ENCODE measurements around the gene ZNF319. TPM values are rescaled to one million over a fixed set of nuclear protein-coding genes. Genes with fewer than 3 reads are reported as not detected.

ZNF319 gene
- polyA plus RNA-seq, 1 donor from 2014 or later, result 7.0 TPM

DNA sequence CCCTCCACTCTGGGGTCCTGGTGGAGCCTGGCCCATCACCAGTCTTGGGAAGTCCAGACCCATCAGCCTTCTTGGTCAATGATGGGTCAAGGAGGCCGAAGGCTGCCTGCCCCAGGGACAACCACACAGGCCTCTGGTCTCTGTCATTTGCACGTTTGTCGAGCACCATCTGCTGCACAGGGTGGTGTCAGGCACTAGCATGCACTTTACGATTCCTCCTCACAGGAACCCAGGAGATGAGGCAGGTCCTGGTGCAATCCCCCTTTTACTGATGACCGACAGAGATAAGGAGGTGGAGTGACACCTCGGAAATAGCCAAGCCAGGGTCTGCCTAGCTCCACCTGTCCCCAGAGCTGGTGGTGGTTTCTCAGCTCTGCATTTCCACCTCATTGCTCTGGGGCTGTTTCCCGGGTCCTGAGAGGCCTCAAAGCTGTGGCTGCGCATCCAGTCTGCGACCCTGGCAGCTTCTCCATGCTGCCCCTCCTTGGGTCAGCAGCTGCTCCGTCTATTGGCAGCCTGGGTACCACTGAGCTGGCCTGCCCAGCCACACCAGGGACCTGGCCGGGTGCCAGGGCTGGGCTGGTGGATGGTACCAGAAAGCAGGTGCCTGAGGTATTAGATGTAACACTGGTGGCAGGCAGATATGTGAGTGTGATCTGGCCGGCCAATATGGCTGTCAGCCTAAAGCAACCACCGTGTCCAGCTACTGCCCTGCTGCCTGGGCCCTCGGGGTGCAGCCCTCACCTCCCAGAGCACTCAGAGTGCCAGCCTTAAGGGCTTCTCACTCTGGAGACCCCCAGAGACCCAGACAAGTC, 35.1 kb upstream of the ZNF319 start:
- no peaks in the 10 kb centered on the region for H3K79me2 ChIP-seq (replicated peaks; ENCODE audit: insufficient read depth, low read length)
- H3K9me2 ChIP-seq (ENCODE audit: insufficient read depth, low read length), result no peaks in the 10 kb centered on the region
- H3K4me3 ChIP-seq (ENCODE audit: low read length), result no peak overlapping the region
- H3F3A ChIP-seq (ENCODE audit: insufficient read depth, low read length, poor library complexity, severe bottlenecking), result no peaks in the 10 kb centered on the region
- H3K36me3 ChIP-seq (ENCODE audit: insufficient read depth, low read length), result no peaks in the 10 kb centered on the region
- H2AFZ ChIP-seq (ENCODE audit: low read depth, low read length), result no peak overlapping the region
- no peak overlapping the region for H3K4me2 ChIP-seq (ENCODE audit: low read length)
- no peak overlapping the region for H3K9ac ChIP-seq (ENCODE audit: low read length)
- H3K9me3 ChIP-seq (ENCODE audit: low read length), result no peaks in the 10 kb centered on the region
- no peaks in the 10 kb centered on the region for H3K27me3 ChIP-seq (ENCODE audit: insufficient read depth, low read depth, low read length)
- TF ChIP-seq MXI1 (conservative IDR thresholded peaks at IDR 0.05; ENCODE audit: poor library complexity, severe bottlenecking), result no peak
- TF ChIP-seq TAF1 (IDR thresholded peaks at IDR 0.05; ENCODE audit: low read depth), result no peak
- TF ChIP-seq SMC3 (conservative IDR thresholded peaks at IDR 0.05; ENCODE audit: poor library complexity), result no peak
- TF ChIP-seq POLR2AphosphoS5 (IDR thresholded peaks at IDR 0.05), result no peak
- no peak for TF ChIP-seq CTCF (IDR thresholded peaks at IDR 0.05; ENCODE audit: poor library complexity, severe bottlenecking)
- TF ChIP-seq EZH2 (IDR thresholded peaks at IDR 0.05; ENCODE audit: borderline replicate concordance, insufficient read depth, low read length, poor library complexity, severe bottlenecking), result no peak
- no peak for TF ChIP-seq EP300 (conservative IDR thresholded peaks at IDR 0.05; ENCODE audit: poor library complexity, severe bottlenecking)
- no peak for TF ChIP-seq RAD21 (conservative IDR thresholded peaks at IDR 0.05)
- TF ChIP-seq, protein P1, sequence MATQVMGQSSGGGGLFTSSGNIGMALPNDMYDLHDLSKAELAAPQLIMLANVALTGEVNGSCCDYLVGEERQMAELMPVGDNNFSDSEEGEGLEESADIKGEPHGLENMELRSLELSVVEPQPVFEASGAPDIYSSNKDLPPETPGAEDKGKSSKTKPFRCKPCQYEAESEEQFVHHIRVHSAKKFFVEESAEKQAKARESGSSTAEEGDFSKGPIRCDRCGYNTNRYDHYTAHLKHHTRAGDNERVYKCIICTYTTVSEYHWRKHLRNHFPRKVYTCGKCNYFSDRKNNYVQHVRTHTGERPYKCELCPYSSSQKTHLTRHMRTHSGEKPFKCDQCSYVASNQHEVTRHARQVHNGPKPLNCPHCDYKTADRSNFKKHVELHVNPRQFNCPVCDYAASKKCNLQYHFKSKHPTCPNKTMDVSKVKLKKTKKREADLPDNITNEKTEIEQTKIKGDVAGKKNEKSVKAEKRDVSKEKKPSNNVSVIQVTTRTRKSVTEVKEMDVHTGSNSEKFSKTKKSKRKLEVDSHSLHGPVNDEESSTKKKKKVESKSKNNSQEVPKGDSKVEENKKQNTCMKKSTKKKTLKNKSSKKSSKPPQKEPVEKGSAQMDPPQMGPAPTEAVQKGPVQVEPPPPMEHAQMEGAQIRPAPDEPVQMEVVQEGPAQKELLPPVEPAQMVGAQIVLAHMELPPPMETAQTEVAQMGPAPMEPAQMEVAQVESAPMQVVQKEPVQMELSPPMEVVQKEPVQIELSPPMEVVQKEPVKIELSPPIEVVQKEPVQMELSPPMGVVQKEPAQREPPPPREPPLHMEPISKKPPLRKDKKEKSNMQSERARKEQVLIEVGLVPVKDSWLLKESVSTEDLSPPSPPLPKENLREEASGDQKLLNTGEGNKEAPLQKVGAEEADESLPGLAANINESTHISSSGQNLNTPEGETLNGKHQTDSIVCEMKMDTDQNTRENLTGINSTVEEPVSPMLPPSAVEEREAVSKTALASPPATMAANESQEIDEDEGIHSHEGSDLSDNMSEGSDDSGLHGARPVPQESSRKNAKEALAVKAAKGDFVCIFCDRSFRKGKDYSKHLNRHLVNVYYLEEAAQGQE (IDR thresholded peaks at IDR 0.05; ENCODE audit: borderline replicate concordance), result no peak
- no peak overlapping the region for H3K27ac ChIP-seq (ENCODE audit: low read length)
- no peaks in the 10 kb centered on the region for H4K20me1 ChIP-seq (ENCODE audit: insufficient read depth)

- Histone ChIP-seq H3K27ac (ENCODE audit: low read length) (no peak overlapping the region), H3F3A (ENCODE audit: insufficient read depth, low read length, poor library complexity, severe bottlenecking) (no peaks in the 10 kb centered on the region)
These were observed 34.3 kb upstream of the ZNF319 start for GRCh38 chr16:58034774-58035173.

More at GRCh38 chr16:58034774-58035173, 34.3 kb upstream of the ZNF319 start:
- H3K9me2 ChIP-seq (ENCODE audit: insufficient read depth, low read length), result no peaks in the 10 kb centered on the region
- no peaks in the 10 kb centered on the region for H3K36me3 ChIP-seq (ENCODE audit: insufficient read depth, low read length)
- H3K9me3 ChIP-seq (ENCODE audit: low read length), result no peaks in the 10 kb centered on the region
- no peak overlapping the region for H3K4me2 ChIP-seq (ENCODE audit: low read length)
- H2AFZ ChIP-seq (ENCODE audit: low read depth, low read length), result no peak overlapping the region
- H3K27me3 ChIP-seq (ENCODE audit: insufficient read depth, low read depth, low read length), result no peaks in the 10 kb centered on the region
- no peak overlapping the region for H3K9ac ChIP-seq (ENCODE audit: low read length)
- TF ChIP-seq RAD21 (conservative IDR thresholded peaks at IDR 0.05) (no peak), TAF1 (IDR thresholded peaks at IDR 0.05; ENCODE audit: low read depth) (no peak), CTCF (IDR thresholded peaks at IDR 0.05; ENCODE audit: poor library complexity, severe bottlenecking) (no peak), POLR2AphosphoS5 (IDR thresholded peaks at IDR 0.05) (no peak), SMC3 (conservative IDR thresholded peaks at IDR 0.05; ENCODE audit: poor library complexity) (no peak), EP300 (conservative IDR thresholded peaks at IDR 0.05; ENCODE audit: poor library complexity, severe bottlenecking) (no peak), EZH2 (IDR thresholded peaks at IDR 0.05; ENCODE audit: borderline replicate concordance, insufficient read depth, low read length, poor library complexity, severe bottlenecking) (no peak), MXI1 (conservative IDR thresholded peaks at IDR 0.05; ENCODE audit: poor library complexity, severe bottlenecking) (no peak)
- TF ChIP-seq, protein P1 (IDR thresholded peaks at IDR 0.05; ENCODE audit: borderline replicate concordance), result no peak
- H3K79me2 ChIP-seq (replicated peaks; ENCODE audit: insufficient read depth, low read length), result no peaks in the 10 kb centered on the region
- H4K20me1 ChIP-seq (ENCODE audit: insufficient read depth), result no peaks in the 10 kb centered on the region
- H3K4me3 ChIP-seq (ENCODE audit: low read length), result no peak overlapping the region

All from neural cell (in vitro differentiated cells).